PC-3 (cell line): ENCODE measurements around the gene ABRAXAS1. TPM values are rescaled to one million over a fixed set of nuclear protein-coding genes. Genes with fewer than 3 reads are reported as not detected.
A peak's percentile ranks its signal among the peaks of the same experiment; 100 is the strongest.

ENCODE experiments used
- ATAC-seq: fragments of 200-7000 bp; cut with Tn5 transposase; 2 replicates; pipeline ENCODE4 v1.9.1; 2020; ENCODE audit warnings: mild to moderate bottlenecking, moderate library complexity
- BruUV-seq: library from RNA; stranded (reverse); fragments of 400-500 nt; replicated peaks from 2 replicates; lab custom pipeline; 2021; lab: Mats Ljungman, UMichigan
- CTCF ChIA-PET: fragments of 300-600 bp; sonication (Branson Sonifier 250); formaldehyde crosslinking; loops from one replicate; lab custom pipeline; 2022; ENCODE audit warnings: antibody characterized with exemption; lab: Charles Lee
- POLR2A ChIA-PET: fragments of 300-600 bp; sonication (Branson Sonifier 250); formaldehyde crosslinking; loops from one replicate; lab custom pipeline; 2022; ENCODE audit warnings: antibody characterized with exemption; ENCODE audit not compliant: unreplicated experiment; lab: Charles Lee
- DNase-seq: peaks from one replicate; pipeline ENCODE4 v3.0.0-alpha.2; 2015
- H2AFZ ChIP-seq: fragments of 300-600 bp; sonication (generic); 2 replicates; pipeline ENCODE4 v1.6.0; 2016; ENCODE audit warnings: antibody characterized with exemption, low read length
- H3F3A ChIP-seq: fragments of 300-600 bp; sonication (generic); one replicate; pipeline ENCODE4 v1.6.0; 2017; ENCODE audit warnings: antibody characterized with exemption, low read length, control low read depth, mild to moderate bottlenecking; ENCODE audit not compliant: unreplicated experiment
- H3K27ac ChIP-seq: fragments of 300-600 bp; sonication (generic); 2 replicates; pipeline ENCODE4 v1.5.1; 2016; ENCODE audit warnings: mild to moderate bottlenecking, low read length
- H3K27me3 ChIP-seq: fragments of 300-600 bp; sonication (generic); 2 replicates; pipeline ENCODE4 v1.6.1; 2016; ENCODE audit warnings: low read length, mixed read lengths
- H3K36me3 ChIP-seq: fragments of 300-600 bp; sonication (generic); 2 replicates; pipeline ENCODE4 v1.6.1; 2016; ENCODE audit warnings: low read depth, mixed run types, low read length, mixed read lengths
- H3K4me1 ChIP-seq: fragments of 300-600 bp; sonication (generic); 2 replicates; pipeline ENCODE4 v1.5.1; 2016; ENCODE audit warnings: low read length; ENCODE audit not compliant: insufficient read depth
- H3K4me2 ChIP-seq: fragments of 300-600 bp; sonication (generic); 2 replicates; pipeline ENCODE4 v1.6.0; 2016; ENCODE audit warnings: low read length
- H3K4me3 ChIP-seq: fragments of 300-600 bp; sonication (generic); 2 replicates; pipeline ENCODE4 v1.5.1; 2016; ENCODE audit warnings: mild to moderate bottlenecking, low read length, mixed read lengths
- H3K79me2 ChIP-seq: fragments of 300-600 bp; sonication (generic); 2 replicates; pipeline ENCODE4 v1.6.1; 2017; ENCODE audit warnings: low read length, mixed read lengths
- H3K9ac ChIP-seq: fragments of 300-600 bp; sonication (generic); 2 replicates; pipeline ENCODE4 v1.6.0; 2016; ENCODE audit warnings: mild to moderate bottlenecking, low read length
- H3K9me2 ChIP-seq: fragments of 300-600 bp; sonication (generic); replicated peaks from 2 replicates; pipeline ENCODE4 v1.6.1; 2016; ENCODE audit warnings: mixed run types, low read length, mixed read lengths
- H3K9me3 ChIP-seq: fragments of 300-600 bp; sonication (generic); 2 replicates; pipeline ENCODE4 v1.6.1; 2016; ENCODE audit warnings: low read length, mixed read lengths
- H4K20me1 ChIP-seq: fragments of 300-600 bp; sonication (generic); 2 replicates; pipeline ENCODE4 v1.6.1; 2016; ENCODE audit warnings: low read length, mixed read lengths
- EZH2 ChIP-seq: fragments of 300-600 bp; sonication (generic); IDR thresholded peaks from one replicate; pipeline ENCODE4 v1.6.1; 2017; ENCODE audit warnings: antibody characterized with exemption, mild to moderate bottlenecking, low read length; ENCODE audit not compliant: unreplicated experiment
- EZH2phosphoT487 ChIP-seq: fragments of 300-600 bp; sonication (generic); IDR thresholded peaks from 2 replicates; pipeline ENCODE4 v1.6.1; 2018; ENCODE audit warnings: mild to moderate bottlenecking, antibody characterized with exemption, low read length, borderline replicate concordance
- intact Hi-C: fragments of 100-400 bp; cut with micrococcal nuclease; formaldehyde crosslinking; loops from 2 replicates; pipeline ENCODE4 v1.9.0; 2023
- total RNA-seq: library from RNA; depleted of rRNA; stranded (reverse); fragments of >200 nt; gene quantifications from 2 replicates; pipeline ENCODE4 v1.2.3, GENCODE V29; 2014
- TF ChIP-seq, protein P1 (sequence below): fragments of 300-600 bp; sonication (generic); conservative IDR thresholded peaks from 2 replicates; pipeline ENCODE4 v1.5.1; 2017; ENCODE audit warnings: antibody characterized with exemption, low read depth, mild to moderate bottlenecking, low read length

Gene ABRAXAS1
- total RNA-seq, 1 experiment from 2014 or later, result 10.3 TPM

GRCh38 chr4:83490876-83491450 lies 6.1 kb upstream of the ABRAXAS1 start:
- Histone ChIP-seq H3K27ac (no peak overlapping the region), H3F3A (no peaks in the 10 kb centered on the region), H3K27me3 (no peaks in the 10 kb centered on the region), H3K36me3 (no peaks in the 10 kb centered on the region), H3K9me3 (no peaks in the 10 kb centered on the region), H4K20me1 (no peaks in the 10 kb centered on the region), H3K4me3 (no peak overlapping the region), H3K4me1 (peaks cover 12% of the 10 kb centered on the region), H3K9ac (no peak overlapping the region), H3K79me2 (no peaks in the 10 kb centered on the region), H2AFZ (no peak overlapping the region), H3K9me2 (no peaks in the 10 kb centered on the region), H3K4me2 (no peak overlapping the region)
- ATAC-seq (no peak; the same call in 1 of the 2 replicates), DNase-seq (peak; percentile 50)
- no TSS peak for BruUV-seq
- POLR2A ChIA-PET, result no interaction called here
- CTCF ChIA-PET, result no interaction called here
- intact Hi-C loops, result loop anchor here (1.0 kb wide), 1 partner anchor 149 kb away; no protein-coding TSS in a partner anchor
- TF ChIP-seq, protein P1, sequence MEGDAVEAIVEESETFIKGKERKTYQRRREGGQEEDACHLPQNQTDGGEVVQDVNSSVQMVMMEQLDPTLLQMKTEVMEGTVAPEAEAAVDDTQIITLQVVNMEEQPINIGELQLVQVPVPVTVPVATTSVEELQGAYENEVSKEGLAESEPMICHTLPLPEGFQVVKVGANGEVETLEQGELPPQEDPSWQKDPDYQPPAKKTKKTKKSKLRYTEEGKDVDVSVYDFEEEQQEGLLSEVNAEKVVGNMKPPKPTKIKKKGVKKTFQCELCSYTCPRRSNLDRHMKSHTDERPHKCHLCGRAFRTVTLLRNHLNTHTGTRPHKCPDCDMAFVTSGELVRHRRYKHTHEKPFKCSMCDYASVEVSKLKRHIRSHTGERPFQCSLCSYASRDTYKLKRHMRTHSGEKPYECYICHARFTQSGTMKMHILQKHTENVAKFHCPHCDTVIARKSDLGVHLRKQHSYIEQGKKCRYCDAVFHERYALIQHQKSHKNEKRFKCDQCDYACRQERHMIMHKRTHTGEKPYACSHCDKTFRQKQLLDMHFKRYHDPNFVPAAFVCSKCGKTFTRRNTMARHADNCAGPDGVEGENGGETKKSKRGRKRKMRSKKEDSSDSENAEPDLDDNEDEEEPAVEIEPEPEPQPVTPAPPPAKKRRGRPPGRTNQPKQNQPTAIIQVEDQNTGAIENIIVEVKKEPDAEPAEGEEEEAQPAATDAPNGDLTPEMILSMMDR, result peak; percentile 83
- no peak for TF ChIP-seq EZH2phosphoT487

DNA sequence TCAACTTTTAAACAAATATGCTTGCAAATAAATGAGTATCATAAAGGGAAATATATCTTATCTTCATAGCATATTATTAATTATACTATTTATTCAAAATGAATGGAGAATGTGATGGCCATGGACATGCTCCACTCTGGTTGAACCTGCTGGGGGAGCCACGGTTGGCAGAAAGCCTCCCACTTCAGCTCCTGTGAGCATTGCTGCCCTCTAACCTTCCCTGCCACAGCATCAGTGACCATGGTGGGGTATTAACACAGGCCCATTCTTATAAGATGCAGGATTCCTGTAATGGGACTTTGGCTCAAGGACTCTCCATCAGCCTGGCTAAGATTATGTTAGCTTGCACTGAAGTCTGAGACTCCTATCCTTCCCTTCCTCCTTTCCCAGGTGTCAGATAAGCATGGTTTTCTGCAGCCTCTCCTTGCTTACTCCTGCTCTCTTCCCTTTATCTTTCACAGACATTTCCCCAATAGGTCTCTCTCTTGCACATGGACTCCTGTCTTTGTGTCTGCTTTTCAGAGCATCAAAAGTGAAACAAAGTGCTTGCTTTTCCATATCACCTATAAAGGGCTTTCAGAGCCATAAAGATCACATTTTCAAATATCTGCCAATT lies 4.9 kb upstream of the ABRAXAS1 start:
- no peaks in the 10 kb centered on the region for H3K27me3 ChIP-seq
- CTCF ChIA-PET, result no interaction called here
- no peak overlapping the region for H3K9ac ChIP-seq
- H3K4me1 ChIP-seq, result peaks cover 18% of the 10 kb centered on the region
- H3K36me3 ChIP-seq, result no peaks in the 10 kb centered on the region
- POLR2A ChIA-PET, result no interaction called here
- no peaks in the 10 kb centered on the region for H3K79me2 ChIP-seq
- H3K9me2 ChIP-seq, result no peaks in the 10 kb centered on the region
- no peak overlapping the region; the same call in 1 of the 2 replicates for H2AFZ ChIP-seq
- no peak for DNase-seq
- no peaks in the 10 kb centered on the region for H3F3A ChIP-seq
- TF ChIP-seq, protein P1, result no peak
- TF ChIP-seq EZH2 (no peak), EZH2phosphoT487 (no peak)
- no peak overlapping the region for H3K4me2 ChIP-seq
- H4K20me1 ChIP-seq, result no peaks in the 10 kb centered on the region
- ATAC-seq, result no peak
- intact Hi-C loops, result no loop called here
- H3K4me3 ChIP-seq, result no peak overlapping the region
- no peak overlapping the region for H3K27ac ChIP-seq
- H3K9me3 ChIP-seq, result no peaks in the 10 kb centered on the region
- BruUV-seq, result no TSS peak
